IMR-90 (cell line): ENCODE results near the gene OR2V2.

Experiments
- BHLHE40 ChIP-seq: fragments of 150-350 bp; IDR thresholded peaks from 2 replicates; pipeline ENCODE4 v1.6.1; 2016; ENCODE audit warnings: mild to moderate bottlenecking, low read depth, low read length
- CTCF ChIP-seq: conservative IDR thresholded peaks from 2 replicates; pipeline ENCODE4 v1.5.1; 2012; ENCODE audit warnings: mild to moderate bottlenecking, low read depth, low read length, improper control_type of control experiment
- ELK1 ChIP-seq: fragments of 150-350 bp; IDR thresholded peaks from 2 replicates; pipeline ENCODE4 v1.6.1; 2016; ENCODE audit warnings: low read depth, mild to moderate bottlenecking, low read length, moderate library complexity, borderline replicate concordance
- MAFK ChIP-seq: IDR thresholded peaks from 2 replicates; pipeline ENCODE4 v1.6.1; 2012; ENCODE audit warnings: low read depth, low read length, improper control_type of control experiment
- MXI1 ChIP-seq: IDR thresholded peaks from 2 replicates; pipeline ENCODE4 v1.6.1; 2012; ENCODE audit warnings: low read depth, mild to moderate bottlenecking, low read length, moderate library complexity, borderline replicate concordance
- POLR2A ChIP-seq: IDR thresholded peaks from 2 replicates; pipeline ENCODE4 v1.6.1; 2012; ENCODE audit warnings: mild to moderate bottlenecking, low read depth, low read length
- RAD21 ChIP-seq: IDR thresholded peaks from 2 replicates; pipeline ENCODE4 v1.6.1; 2012; ENCODE audit warnings: low read length, improper control_type of control experiment
- RCOR1 ChIP-seq: IDR thresholded peaks from 2 replicates; pipeline ENCODE4 v1.6.1; 2012; ENCODE audit warnings: mild to moderate bottlenecking, low read length, improper control_type of control experiment; ENCODE audit not compliant: insufficient replicate concordance
- RFX5 ChIP-seq: IDR thresholded peaks from 2 replicates; pipeline ENCODE4 v1.8.0; 2012; ENCODE audit warnings: low read depth, mild to moderate bottlenecking, low read length, moderate library complexity
- SMC3 ChIP-seq: fragments of 150-350 bp; IDR thresholded peaks from 2 replicates; pipeline ENCODE4 v1.6.1; 2016; ENCODE audit warnings: low read depth, mild to moderate bottlenecking, antibody characterized with exemption, low read length, moderate library complexity
- USF2 ChIP-seq: fragments of 150-350 bp; IDR thresholded peaks from 2 replicates; pipeline ENCODE4 v1.6.1; 2017; ENCODE audit warnings: mild to moderate bottlenecking, antibody characterized with exemption, low read length, low read depth

GRCh38 chr5:181140766-181141165 lies 6.6 kb upstream of the OR2V2 start:
- TF ChIP-seq RCOR1 (no peak), CTCF (no peak), MAFK (no peak), RAD21 (no peak), POLR2A (no peak), BHLHE40 (no peak), SMC3 (no peak), RFX5 (no peak), USF2 (no peak), MXI1 (no peak), ELK1 (no peak)
